GM18861 (cell line): Measurements from ENCODE around the gene TNFSF13B.
"Not testable (repeated sequence)": the region's sequence is repeated elsewhere in the genome, so short reads cannot be mapped to it uniquely, and the experiment has no call there.

ENCODE experiments used
- ATAC-seq: cut with Tn5 transposase; IDR thresholded peaks from one replicate; pipeline ENCODE4 v1.9.1; 2021; ENCODE audit not compliant: unreplicated experiment

Gene TNFSF13B

GRCh38 chr13:108278466-108278865, 8.9 kb downstream of the TNFSF13B start:
- ATAC-seq: no peak

- ATAC-seq: no peak
These were observed 12.4 kb downstream of the TNFSF13B start for GRCh38 chr13:108281901-108282300.

GRCh38 chr13:108283110-108283509, 13.6 kb downstream of the TNFSF13B start:
- ATAC-seq: no peak

- ATAC-seq: no peak
These were observed 19.2 kb downstream of the TNFSF13B start for GRCh38 chr13:108288741-108289140.

GRCh38 chr13:108289819-108290218, 20.3 kb downstream of the TNFSF13B start:
- ATAC-seq: no peak

GRCh38 chr13:108297114-108297513, 27.6 kb downstream of the TNFSF13B start:
- no peak for ATAC-seq

- ATAC-seq: no peak
These were observed 32.8 kb downstream of the TNFSF13B start for GRCh38 chr13:108302279-108302678.

GRCh38 chr13:108304170-108305016, 34.9 kb downstream of the TNFSF13B start:
- no peak for ATAC-seq

GRCh38 chr13:108305655-108306054, 36.1 kb downstream of the TNFSF13B start:
- ATAC-seq: peak; percentile 55

- ATAC-seq: no peak
These were observed 37.3 kb downstream of the TNFSF13B start for GRCh38 chr13:108306860-108307259.

GRCh38 chr13:108311596-108311995, 42.1 kb downstream of the TNFSF13B start:
- ATAC-seq: not testable (repeated sequence)

- no peak for ATAC-seq
These were observed 43.9 kb downstream of the TNFSF13B start for GRCh38 chr13:108313382-108313781.

GRCh38 chr13:108315273-108315672, 45.8 kb downstream of the TNFSF13B start:
- peak; percentile 85 for ATAC-seq

GRCh38 chr13:108315991-108316390, 46.5 kb downstream of the TNFSF13B start:
- ATAC-seq: no peak

GRCh38 chr13:108316413-108316812, 46.9 kb downstream of the TNFSF13B start:
- ATAC-seq: no peak

- peak; percentile 78 for ATAC-seq
These were observed 52.8 kb downstream of the TNFSF13B start for GRCh38 chr13:108322206-108322824.

- ATAC-seq: no peak
These were observed 53.5 kb downstream of the TNFSF13B start for GRCh38 chr13:108323031-108323430.

GRCh38 chr13:108325863-108326262, 56.3 kb downstream of the TNFSF13B start:
- ATAC-seq: no peak

GRCh38 chr13:108326309-108326708, 56.8 kb downstream of the TNFSF13B start:
- ATAC-seq: peak; percentile 92

- ATAC-seq: no peak
These were observed 59.3 kb downstream of the TNFSF13B start for GRCh38 chr13:108328848-108329247.

- no peak for ATAC-seq
These were observed 63.3 kb downstream of the TNFSF13B start for GRCh38 chr13:108332791-108333190.
